ENCODE results near the gene CREB5. TPM values are rescaled to one million over a fixed set of nuclear protein-coding genes. Genes with fewer than 3 reads are reported as not detected.

CREB5 gene
- total and polyA plus RNA-seq, 2 donors (not counting 3 experiments of a cell fraction or from before 2014, with no cell fraction given): 19.6 to 28.4 TPM

DNA sequence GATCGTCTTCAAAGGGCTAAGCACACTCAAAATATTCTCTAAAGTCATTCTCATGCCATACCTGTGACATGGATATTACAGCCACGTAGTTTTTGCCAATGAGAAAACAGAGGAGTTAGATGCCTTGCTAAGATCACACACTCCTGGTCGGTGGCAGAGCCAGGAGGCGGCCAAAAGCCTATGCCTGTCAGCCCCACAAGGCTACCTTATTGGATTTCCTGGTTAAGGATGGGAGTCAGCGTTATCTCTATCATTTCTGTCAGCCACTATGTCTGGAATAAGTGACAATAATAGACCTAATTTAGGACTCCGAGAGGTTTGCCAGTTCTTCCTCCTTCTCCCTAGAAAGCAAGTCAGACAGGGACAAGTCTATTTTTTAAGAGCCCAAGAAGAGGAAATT is 295.0 kb downstream of the CREB5 start:
- CTCF ChIA-PET: no interaction called here
- Histone ChIP-seq H3K4me3 (replicated peaks in 1 of 3; ENCODE audit: insufficient read depth in 1 of 3, low read depth in 1 of 3, low read length in 3 of 3) (no peak overlapping the region), H3K27me3 (ENCODE audit: control insufficient read depth in 2 of 2, insufficient read depth in 2 of 2, low read length in 2 of 2) (no peaks in the 10 kb centered on the region), H3K79me2 (ENCODE audit: control insufficient read depth, insufficient read depth, low read length) (no peaks in the 10 kb centered on the region), H3K9me3 (replicated peaks; ENCODE audit: control insufficient read depth, insufficient read depth, low read length) (no peaks in the 10 kb centered on the region), H3K9ac (replicated peaks; ENCODE audit: extremely low read depth, insufficient read depth, low read length) (no peak overlapping the region), H3K4me1 (ENCODE audit: control insufficient read depth, extremely low read depth, insufficient read depth, low read length) (no peaks in the 10 kb centered on the region), H2AFZ (ENCODE audit: low read depth, low read length) (no peak overlapping the region), H3K9me1 (replicated peaks; ENCODE audit: control insufficient read depth, extremely low read depth, insufficient read depth, low read length) (no peaks in the 10 kb centered on the region), H4K20me1 (replicated peaks; ENCODE audit: control insufficient read depth, extremely low read depth, insufficient read depth, low read length) (no peaks in the 10 kb centered on the region), H3K4me2 (ENCODE audit: insufficient read depth, low read length) (no peak overlapping the region), H3K36me3 (ENCODE audit: control insufficient read depth in 2 of 2, extremely low read depth in 1 of 2, insufficient read depth in 2 of 2, low read length in 2 of 2) (no peaks in the 10 kb centered on the region), H3K27ac (ENCODE audit: insufficient read depth, low read depth, low read length) (no peak overlapping the region)
- intact Hi-C loops (cut with micrococcal nuclease) (no loop called here), dilution Hi-C loops (cut with MboI; ENCODE audit: extremely low pct_ligation_motif_present, low sequenced_read_pairs) (no loop called here)
- FAIRE-seq (no peak), DNase-seq (ENCODE audit: low read depth, low spot score) (no peak)
- no TSS peak for BruUV-seq (replicated peaks)
- POLR2A ChIA-PET: no interaction called here
- TF ChIP-seq, protein P1, sequence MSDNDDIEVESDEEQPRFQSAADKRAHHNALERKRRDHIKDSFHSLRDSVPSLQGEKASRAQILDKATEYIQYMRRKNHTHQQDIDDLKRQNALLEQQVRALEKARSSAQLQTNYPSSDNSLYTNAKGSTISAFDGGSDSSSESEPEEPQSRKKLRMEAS (IDR thresholded peaks at IDR 0.05; ENCODE audit: insufficient read depth, insufficient read length): no peak
- TF ChIP-seq FOS (IDR thresholded peaks at IDR 0.05; ENCODE audit: borderline replicate concordance, insufficient read depth, low read length) (no peak), JUN (IDR thresholded peaks at IDR 0.05; ENCODE audit: borderline replicate concordance, insufficient read depth, insufficient read length, low read depth) (no peak), MYC (IDR thresholded peaks at IDR 0.05; ENCODE audit: low read depth, low read length) (no peak), EZH2 (IDR thresholded peaks at IDR 0.05; ENCODE audit: borderline replicate concordance, low read depth, low read length, severe bottlenecking) (no peak), GATA2 (IDR thresholded peaks at IDR 0.05; ENCODE audit: insufficient read depth, insufficient read length, low read depth, low read length) (no peak), POLR2AphosphoS5 (IDR thresholded peaks at IDR 0.05; ENCODE audit: insufficient read depth, low read depth, low read length) (no peak), POLR2A (IDR thresholded peaks at IDR 0.05; ENCODE audit: low read depth, low read length) (no peak)
- TF ChIP-seq, protein P2, sequence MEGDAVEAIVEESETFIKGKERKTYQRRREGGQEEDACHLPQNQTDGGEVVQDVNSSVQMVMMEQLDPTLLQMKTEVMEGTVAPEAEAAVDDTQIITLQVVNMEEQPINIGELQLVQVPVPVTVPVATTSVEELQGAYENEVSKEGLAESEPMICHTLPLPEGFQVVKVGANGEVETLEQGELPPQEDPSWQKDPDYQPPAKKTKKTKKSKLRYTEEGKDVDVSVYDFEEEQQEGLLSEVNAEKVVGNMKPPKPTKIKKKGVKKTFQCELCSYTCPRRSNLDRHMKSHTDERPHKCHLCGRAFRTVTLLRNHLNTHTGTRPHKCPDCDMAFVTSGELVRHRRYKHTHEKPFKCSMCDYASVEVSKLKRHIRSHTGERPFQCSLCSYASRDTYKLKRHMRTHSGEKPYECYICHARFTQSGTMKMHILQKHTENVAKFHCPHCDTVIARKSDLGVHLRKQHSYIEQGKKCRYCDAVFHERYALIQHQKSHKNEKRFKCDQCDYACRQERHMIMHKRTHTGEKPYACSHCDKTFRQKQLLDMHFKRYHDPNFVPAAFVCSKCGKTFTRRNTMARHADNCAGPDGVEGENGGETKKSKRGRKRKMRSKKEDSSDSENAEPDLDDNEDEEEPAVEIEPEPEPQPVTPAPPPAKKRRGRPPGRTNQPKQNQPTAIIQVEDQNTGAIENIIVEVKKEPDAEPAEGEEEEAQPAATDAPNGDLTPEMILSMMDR (IDR thresholded peaks at IDR 0.05; ENCODE audit: extremely low read depth in 1 of 2, insufficient read depth in 1 of 2, low read depth in 1 of 2, low read length in 2 of 2): no peak

Measured in endothelial cell of umbilical vein (primary cell).